HEK293 (cell line): ENCODE measurements around the gene MYO5B.

ENCODE experiments used
- CTCF ChIA-PET: fragments of 350-600 bp; formaldehyde crosslinking; extraction: SDS; loops from one replicate; lab custom pipeline; 2021; ENCODE audit warnings: antibody characterized with exemption; lab: Yijun Ruan, JAX
- POLR2A ChIA-PET: fragments of 300-600 bp; formaldehyde crosslinking; extraction: SDS; loops from one replicate; lab custom pipeline; 2020; ENCODE audit warnings: antibody characterized with exemption, inconsistent platforms; lab: Yijun Ruan, JAX
- H3K27ac ChIP-seq: fragments of 200-500 bp; sonication (Bioruptor generic); 2 replicates; pipeline ENCODE4 v1.5.1; 2014; ENCODE audit warnings: low read depth, low read length, control low read depth, inconsistent platforms; ENCODE audit errors: extremely low read depth
- H3K36me3 ChIP-seq, 2 experiments: fragments of 200-500 bp in 1 of 2; sonication (Bioruptor generic) in 1 of 2; 1 replicate in 1 of 2; 2 replicates in 1 of 2; pipeline ENCODE4 v1.5.1; 2014 to 2017; ENCODE audit warnings: inconsistent platforms in 2 of 2, low read length in 2 of 2; ENCODE audit not compliant: control insufficient read depth in 2 of 2, insufficient read depth in 1 of 2
- H3K4me1 ChIP-seq: fragments of 200-500 bp; sonication (Bioruptor generic); 2 replicates; pipeline ENCODE4 v1.5.1; 2014; ENCODE audit warnings: mild to moderate bottlenecking, low read length, inconsistent platforms; ENCODE audit not compliant: control insufficient read depth, insufficient read depth
- H3K4me3 ChIP-seq: 2 replicates; pipeline ENCODE4 v1.5.1; 2011; ENCODE audit warnings: low read depth, mild to moderate bottlenecking, control low read depth, low read length, moderate library complexity
- H3K9me3 ChIP-seq: fragments of 200-500 bp; sonication (Bioruptor generic); 2 replicates; pipeline ENCODE4 v1.5.1; 2014; ENCODE audit warnings: low read depth, low read length, inconsistent platforms; ENCODE audit not compliant: control insufficient read depth, insufficient read depth
- PRDM6 ChIP-seq: fragments of 450-650 bp; formaldehyde crosslinking; IDR thresholded peaks from 2 replicates; pipeline ENCODE4 v1.5.1; 2017; ENCODE audit warnings: missing biosample characterization, missing genetic modification characterization
- SCRT1 ChIP-seq: fragments of 450-650 bp; formaldehyde crosslinking; IDR thresholded peaks from 2 replicates; pipeline ENCODE4 v1.5.1; 2016; ENCODE audit warnings: missing biosample characterization, missing genetic modification characterization, borderline replicate concordance
- SP2 ChIP-seq: fragments of 450-650 bp; formaldehyde crosslinking; IDR thresholded peaks from 2 replicates; pipeline ENCODE4 v1.5.1; 2016; ENCODE audit warnings: missing biosample characterization, missing genetic modification characterization
- SP3 ChIP-seq: fragments of 450-650 bp; formaldehyde crosslinking; IDR thresholded peaks from 2 replicates; pipeline ENCODE4 v1.5.1; 2016; ENCODE audit warnings: missing biosample characterization, missing genetic modification characterization
- ZEB2 ChIP-seq: fragments of 450-650 bp; formaldehyde crosslinking; IDR thresholded peaks from 2 replicates; pipeline ENCODE4 v1.5.1; 2016; ENCODE audit warnings: missing biosample characterization, missing genetic modification characterization
- ZFP41 ChIP-seq: fragments of 450-650 bp; formaldehyde crosslinking; IDR thresholded peaks from 2 replicates; pipeline ENCODE4 v1.5.1; 2016; ENCODE audit warnings: missing biosample characterization, missing genetic modification characterization, borderline replicate concordance
- ZIC2 ChIP-seq: fragments of 450-650 bp; formaldehyde crosslinking; IDR thresholded peaks from 2 replicates; pipeline ENCODE4 v1.5.1; 2016; ENCODE audit warnings: missing biosample characterization, missing genetic modification characterization
- ZNF10 ChIP-seq: fragments of 450-650 bp; formaldehyde crosslinking; IDR thresholded peaks from 2 replicates; pipeline ENCODE4 v1.5.1; 2017; ENCODE audit warnings: missing biosample characterization, missing genetic modification characterization
- ZNF148 ChIP-seq: fragments of 450-650 bp; formaldehyde crosslinking; IDR thresholded peaks from 2 replicates; pipeline ENCODE4 v1.5.0; 2017; ENCODE audit warnings: missing biosample characterization, missing genetic modification characterization, borderline replicate concordance
- ZNF16 ChIP-seq: fragments of 450-650 bp; formaldehyde crosslinking; IDR thresholded peaks from 2 replicates; pipeline ENCODE4 v1.5.1; 2016; ENCODE audit warnings: low read depth, missing biosample characterization, missing genetic modification characterization
- ZNF211 ChIP-seq: fragments of 450-650 bp; formaldehyde crosslinking; IDR thresholded peaks from 2 replicates; pipeline ENCODE4 v1.5.1; 2016; ENCODE audit warnings: low read depth, missing biosample characterization, missing genetic modification characterization
- ZNF223 ChIP-seq: fragments of 450-650 bp; formaldehyde crosslinking; IDR thresholded peaks from 2 replicates; pipeline ENCODE4 v1.5.1; 2016; ENCODE audit warnings: missing biosample characterization, missing genetic modification characterization
- ZNF302 ChIP-seq: fragments of 450-650 bp; formaldehyde crosslinking; IDR thresholded peaks from 2 replicates; pipeline ENCODE4 v1.5.1; 2016; ENCODE audit warnings: missing biosample characterization, missing genetic modification characterization, low read depth
- ZNF350 ChIP-seq: fragments of 450-650 bp; formaldehyde crosslinking; IDR thresholded peaks from 2 replicates; pipeline ENCODE4 v1.5.0; 2017; ENCODE audit warnings: missing biosample characterization, mild to moderate bottlenecking, missing genetic modification characterization
- ZNF558 ChIP-seq: fragments of 450-650 bp; formaldehyde crosslinking; IDR thresholded peaks from 2 replicates; pipeline ENCODE4 v1.5.1; 2016; ENCODE audit warnings: missing biosample characterization, missing genetic modification characterization
- ZNF624 ChIP-seq: fragments of 450-650 bp; formaldehyde crosslinking; IDR thresholded peaks from 2 replicates; pipeline ENCODE4 v1.5.1; 2017; ENCODE audit warnings: missing biosample characterization, missing genetic modification characterization
- ZNF677 ChIP-seq: fragments of 450-650 bp; IDR thresholded peaks from 2 replicates; pipeline ENCODE4 v1.5.0; 2018; ENCODE audit warnings: missing biosample characterization, mild to moderate bottlenecking, missing genetic modification characterization, moderate library complexity
- ZNF768 ChIP-seq: fragments of 450-650 bp; formaldehyde crosslinking; IDR thresholded peaks from 2 replicates; pipeline ENCODE4 v1.5.1; 2018; ENCODE audit warnings: missing biosample characterization, mild to moderate bottlenecking, missing genetic modification characterization
- ZNF791 ChIP-seq: fragments of 450-650 bp; formaldehyde crosslinking; IDR thresholded peaks from 2 replicates; pipeline ENCODE4 v1.5.1; 2016; ENCODE audit warnings: missing biosample characterization, missing genetic modification characterization
- ZNF830 ChIP-seq: fragments of 450-650 bp; IDR thresholded peaks from 2 replicates; pipeline ENCODE4 v1.5.0; 2018; ENCODE audit warnings: missing biosample characterization, missing genetic modification characterization, low read depth, mild to moderate bottlenecking, moderate library complexity
- TF ChIP-seq, protein P1 (sequence below): fragments of 450-650 bp; formaldehyde crosslinking; IDR thresholded peaks from 2 replicates; pipeline ENCODE4 v1.5.1; 2016; ENCODE audit warnings: missing biosample characterization, missing genetic modification characterization

The MYO5B gene

DNA sequence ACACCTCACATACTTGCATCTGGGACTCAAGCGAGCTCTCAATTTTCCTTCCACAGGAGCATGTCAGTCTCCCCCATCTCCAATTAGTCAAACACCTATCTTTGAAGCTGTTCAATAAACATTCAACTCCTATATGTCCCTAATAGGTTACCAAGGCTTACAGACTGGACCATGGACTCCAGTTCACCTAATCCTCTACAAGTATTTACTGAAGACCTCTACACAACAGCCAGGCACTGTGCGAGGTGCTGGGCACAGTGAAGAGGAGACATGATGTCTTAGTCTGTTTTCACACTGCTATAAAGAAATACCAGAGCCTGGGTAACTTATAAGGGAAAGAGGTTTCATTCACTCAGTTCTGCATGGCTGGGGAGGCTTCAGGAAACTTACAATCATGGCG is 129.9 kb downstream of the MYO5B start (continued):
- TF ChIP-seq ZNF16 (tag by site-specific recombination) (no peak), SP3 (tag by site-specific recombination) (no peak), ZFP41 (tag by site-specific recombination) (no peak)

DNA sequence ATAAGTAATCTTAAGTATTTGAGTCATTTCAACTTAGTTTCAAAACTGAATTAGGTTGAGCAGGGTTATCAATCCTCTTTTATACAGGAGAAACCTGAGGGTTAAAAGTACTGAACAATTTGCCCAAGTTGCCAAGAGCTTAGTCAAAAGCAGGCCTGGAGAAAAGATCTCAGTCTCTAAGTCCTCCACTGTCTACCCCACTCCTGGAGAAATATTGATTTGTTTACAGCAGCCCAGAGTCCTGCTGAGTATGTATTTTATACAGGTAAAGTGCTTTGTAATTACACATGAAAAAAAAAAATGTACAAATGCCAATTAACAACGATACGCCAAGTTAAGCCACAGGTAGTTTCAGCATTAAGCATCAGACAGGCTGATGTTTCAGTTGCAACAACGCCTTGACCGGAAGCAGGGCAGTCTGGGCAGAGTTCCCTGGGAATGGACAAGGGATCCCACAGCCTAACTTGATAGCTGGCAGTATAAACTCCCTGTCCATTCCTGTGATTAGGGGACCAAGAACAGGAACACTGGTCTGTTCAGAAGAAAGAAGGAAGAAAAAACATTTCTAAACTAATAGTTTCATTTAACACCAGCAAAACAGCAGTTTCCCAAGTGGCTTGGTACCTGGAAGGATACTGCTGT is 132.9 kb downstream of the MYO5B start:
- no peak for TF ChIP-seq ZNF211
- TF ChIP-seq ZEB2: no peak
- TF ChIP-seq SP2 (tag by site-specific recombination): no peak
- no peak for TF ChIP-seq ZNF350 (tag by site-specific recombination)
- TF ChIP-seq, protein P1, sequence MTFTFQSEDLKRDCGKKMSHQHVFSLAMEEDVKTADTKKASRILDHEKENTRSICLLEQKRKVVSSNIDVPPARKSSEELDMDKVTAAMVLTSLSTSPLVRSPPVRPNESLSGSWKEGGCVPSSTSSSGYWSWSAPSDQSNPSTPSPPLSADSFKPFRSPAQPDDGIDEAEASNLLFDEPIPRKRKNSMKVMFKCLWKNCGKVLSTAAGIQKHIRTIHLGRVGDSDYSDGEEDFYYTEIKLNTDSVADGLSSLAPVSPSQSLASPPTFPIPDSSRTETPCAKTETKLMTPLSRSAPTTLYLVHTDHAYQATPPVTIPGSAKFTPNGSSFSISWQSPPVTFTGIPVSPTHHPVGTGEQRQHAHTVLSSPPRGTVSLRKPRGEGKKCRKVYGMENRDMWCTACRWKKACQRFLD (tag by site-specific recombination): no peak
- TF ChIP-seq ZNF148: no peak
- 0 out of 2 replicates have a peak, but pooled peaks have one; percentile 16 for TF ChIP-seq ZIC2
- Histone ChIP-seq H3K36me3 (no peaks in the 10 kb centered on the region), H3K9me3 (no peaks in the 10 kb centered on the region), H3K4me3 (no peak overlapping the region), H3K27ac (no peak overlapping the region), H3K4me1 (no peaks in the 10 kb centered on the region)
- POLR2A ChIA-PET: no interaction called here
- CTCF ChIA-PET: interaction anchor here (0.7 to 0.8 kb wide), 3 partner anchors 11 to 31 kb away, joined by 3 to 4 read pairs (median 4); no protein-coding TSS in a partner anchor

DNA sequence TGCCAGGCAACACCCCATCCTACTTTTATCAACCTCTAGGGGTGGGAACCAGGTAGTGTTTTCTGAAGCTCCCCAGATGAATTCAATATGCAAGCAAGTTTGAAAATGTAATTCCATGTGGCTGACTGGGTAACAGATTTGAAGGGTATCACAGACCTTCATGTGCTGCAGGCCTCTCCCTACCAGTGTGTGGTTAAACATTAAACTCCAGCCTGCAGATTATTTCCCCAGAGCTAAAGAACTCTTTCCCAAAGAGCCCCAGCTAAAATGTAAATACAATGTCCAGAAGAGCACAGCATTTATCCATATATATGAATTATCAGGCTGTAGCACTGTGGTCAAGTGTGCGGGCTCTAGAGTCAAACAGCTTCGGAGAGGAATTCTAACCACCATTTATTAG is 134.1 kb downstream of the MYO5B start:
- Histone ChIP-seq H3K36me3 (no peaks in the 10 kb centered on the region), H3K27ac (no peak overlapping the region), H3K4me3 (no peak overlapping the region), H3K9me3 (no peaks in the 10 kb centered on the region), H3K4me1 (no peaks in the 10 kb centered on the region)
- POLR2A ChIA-PET: no interaction called here
- TF ChIP-seq ZNF302 (no peak), ZNF791 (no peak), ZNF768 (no peak), PRDM6 (tag by site-specific recombination) (no peak), ZNF677 (no peak), ZNF10 (no peak), SCRT1 (tag by site-specific recombination) (no peak), ZNF223 (tag by site-specific recombination) (no peak), ZNF558 (tag by site-specific recombination) (no peak), ZNF830 (tag by site-specific recombination) (no peak), ZNF624 (tag by site-specific recombination) (no peak)
- CTCF ChIA-PET: interaction anchor here (1.0 to 1.2 kb wide), 2 partner anchors 10 to 12 kb away, joined by 3 read pairs; no protein-coding TSS in a partner anchor
